PFSK-1 (cell line): ENCODE data around the gene CEP192.

Experiments used
- FOXP2 ChIP-seq: optimal IDR thresholded peaks from 2 replicates; pipeline ENCODE3; 2011; ENCODE audit warnings: borderline replicate concordance, control low read depth, inconsistent platforms; ENCODE audit not compliant: insufficient read depth; ENCODE audit errors: extremely low read length, extremely low read depth
- POLR2AphosphoS5 ChIP-seq: IDR thresholded peaks from 2 replicates; pipeline ENCODE4 v1.6.1; 2012; ENCODE audit warnings: low read depth, mild to moderate bottlenecking, control low read depth, low read length, moderate library complexity
- REST ChIP-seq, 2 experiments: IDR thresholded peaks; 2 replicates each; pipeline versions ENCODE4 v1.6.1 to v1.8.0; 2011 to 2012; ENCODE audit warnings: low read depth in 2 of 2, low read length in 2 of 2, control low read depth in 1 of 2, inconsistent platforms in 1 of 2, mild to moderate bottlenecking in 1 of 2, moderate library complexity in 1 of 2; ENCODE audit not compliant: insufficient read depth in 1 of 2
- SIN3A ChIP-seq: IDR thresholded peaks from 2 replicates; pipeline ENCODE4 v1.6.1; 2012; ENCODE audit warnings: mild to moderate bottlenecking, low read length, moderate library complexity, borderline replicate concordance; ENCODE audit not compliant: insufficient read depth
- TAF1 ChIP-seq: IDR thresholded peaks from 2 replicates; pipeline ENCODE4 v1.6.1; 2012; ENCODE audit warnings: low read length, control low read depth, borderline replicate concordance; ENCODE audit not compliant: insufficient read depth

CEP192 gene

GRCh38 chr18:13125191-13125590 lies 134.0 kb downstream of the CEP192 start:
- no peak for TF ChIP-seq REST (IDR thresholded peaks at IDR 0.05; ENCODE audit: insufficient read depth in 1 of 2, low read depth in 2 of 2, low read length in 2 of 2)
- no peak for TF ChIP-seq POLR2AphosphoS5
- TF ChIP-seq FOXP2: no peak
- no peak for TF ChIP-seq TAF1
- TF ChIP-seq SIN3A: no peak

- TF ChIP-seq SIN3A (no peak), REST (IDR thresholded peaks at IDR 0.05; ENCODE audit: insufficient read depth in 1 of 2, low read depth in 2 of 2, low read length in 2 of 2) (no peak), POLR2AphosphoS5 (no peak), FOXP2 (no peak), TAF1 (no peak)
Observed at GRCh38 chr18:13126966-13127598, 135.9 kb downstream of the CEP192 start.

GRCh38 chr18:13131283-13131682 lies 140.1 kb downstream of the CEP192 start:
- TF ChIP-seq POLR2AphosphoS5 (no peak), SIN3A (no peak), REST (IDR thresholded peaks at IDR 0.05; ENCODE audit: insufficient read depth in 1 of 2, low read depth in 2 of 2, low read length in 2 of 2) (no peak), TAF1 (no peak), FOXP2 (no peak)

- TF ChIP-seq FOXP2 (no peak), REST (IDR thresholded peaks at IDR 0.05; ENCODE audit: insufficient read depth in 1 of 2, low read depth in 2 of 2, low read length in 2 of 2) (peak in 1 of 2 experiments; percentile 39; a peak in 1 of 4 replicates)
Observed at GRCh38 chr18:13134551-13135401, 143.6 kb downstream of the CEP192 start.
